Right lobe of liver (tissue), 5 donors: ENCODE measurements around the gene AMER1. TPM values are rescaled to one million over a fixed set of nuclear protein-coding genes. Genes with fewer than 3 reads are reported as not detected.

Source experiments
- small RNA-seq, 2 experiments: library from RNA; depleted of rRNA; stranded (forward); fragments of <200 nt; gene quantifications; one replicate each; pipeline ENCODE3, GENCODE V24; 2016
- total RNA-seq, 6 experiments: library from RNA; depleted of rRNA in 2 of 6; stranded (reverse); fragments of >200 nt in 2 of 6; fragmentation: NEBNext Ultra II Directional in 3 of 6; extraction: Animal tissue kit (Norgen Biotek cat#: 25700) in 3 of 6; gene quantifications; one replicate each; pipeline versions ENCODE4 v1.1.0 to v1.2.4, GENCODE V29; 2016 to 2023
- donor health status: DM: no; HTN: no; CAD: no.
- donor health status: DM: no; HTN: no; CAD: no.
- donor health status: DM: no; HTN: yes; CAD: no.
- donor health status: DM: no; HTN: yes; CAD: no.

AMER1 gene
- total RNA-seq, 6 experiments from 2014 or later, result 1.6 to 4.9 (median 2.6) TPM

Small RNA genes lying within 50 kb of the gene (small RNA-seq; reads per million reads assigned to genes)
- gene RN7SL799P, result 0 reads per million in 2 experiments

Other genes with a start within 250 kb of the AMER1 start
- under 1 TPM in 1 of 6 experiments, not detected in 5; 0.18 TPM for gene ASB12, start 24.9 kb upstream of the AMER1 start, total RNA-seq
- 1 to 10 TPM in 2 of 6 experiments, under 1 TPM in 4; 0.13 to 4.3 (median 0.51) TPM for gene MTMR8, start 189.7 kb upstream of the AMER1 start, total RNA-seq